Measurements from ENCODE around the gene PARD3B.

GRCh38 chr2:205280596-205281236 is 735.4 kb downstream of the PARD3B start:
- TF ChIP-seq GATA2 (IDR thresholded peaks at IDR 0.05; ENCODE audit: low read depth, low read length): no peak
- no peak for TF ChIP-seq GATA3 (IDR thresholded peaks at IDR 0.05; ENCODE audit: low read depth, low read length)

All from SH-SY5Y (cell line).